Measurements from ENCODE around the gene LIPC. TPM values are rescaled to one million over a fixed set of nuclear protein-coding genes. Genes with fewer than 3 reads are reported as not detected.

LIPC gene
- total RNA-seq, 1 experiment from 2014 or later: not detected

- POLR2A ChIA-PET: no interaction called here
- CTCF ChIA-PET: interaction anchor here (0.6 kb wide), 1 partner anchor 34 kb away, joined by 5 read pairs; no protein-coding TSS in a partner anchor
- Mint-ChIP-seq H3K27me3 (ENCODE audit: insufficient read depth, unreplicated experiment) (no peaks in the 10 kb centered on the region), H3K27ac (ENCODE audit: low read depth, unreplicated experiment) (no peak overlapping the region), H3K36me3 (ENCODE audit: insufficient read depth, unreplicated experiment) (no peaks in the 10 kb centered on the region), H3K4me1 (ENCODE audit: insufficient read depth, unreplicated experiment) (no peaks in the 10 kb centered on the region), H3K9me3 (ENCODE audit: unreplicated experiment) (no peaks in the 10 kb centered on the region), H3K4me3 (ENCODE audit: unreplicated experiment) (no peak overlapping the region)
- no peak for DNase-seq (ENCODE audit: unreplicated experiment)
- intact Hi-C loops (cut with micrococcal nuclease): no loop called here
- TF ChIP-seq CTCF (IDR thresholded peaks at IDR 0.05; ENCODE audit: unreplicated experiment): no peak
- no TSS peak for BruUV-seq (replicated peaks)
These were observed 81.2 kb downstream of the LIPC start for GRCh38 chr15:58513008-58513407.

DNA sequence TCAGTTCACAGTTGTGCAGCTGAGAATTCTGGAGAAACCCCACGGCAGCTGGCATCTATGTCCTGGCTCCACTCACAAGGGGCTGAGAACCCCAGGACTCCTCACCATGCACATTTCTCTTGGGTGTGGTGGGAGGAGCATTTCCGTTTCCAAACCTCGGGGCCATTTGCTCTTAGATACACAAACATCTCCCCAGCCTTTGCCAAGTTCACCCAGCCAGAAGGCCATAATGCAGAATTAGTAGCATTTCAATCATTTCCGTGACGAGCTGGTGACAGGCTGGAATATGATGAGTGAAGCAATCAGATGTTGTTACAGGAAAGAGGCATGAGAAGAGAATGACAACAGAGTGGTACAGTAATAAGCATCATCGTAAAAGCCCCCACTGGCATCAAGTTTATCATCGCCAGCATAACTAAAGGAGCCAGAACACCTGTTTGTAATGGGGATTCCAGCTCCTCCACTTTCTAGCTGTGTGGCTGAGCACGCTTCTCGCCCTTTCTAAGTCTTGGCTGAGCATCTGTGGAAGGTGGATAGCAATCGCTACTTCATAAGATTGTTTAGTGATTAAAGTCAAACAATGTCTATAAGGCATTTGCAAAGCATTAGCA lies 82.0 kb downstream of the LIPC start:
- ChIA-PET POLR2A (no interaction called here), CTCF (no interaction called here)
- TF ChIP-seq CTCF (IDR thresholded peaks at IDR 0.05; ENCODE audit: unreplicated experiment): no peak
- BruUV-seq (replicated peaks): no TSS peak
- DNase-seq (ENCODE audit: unreplicated experiment): no peak
- intact Hi-C loops (cut with micrococcal nuclease): no loop called here
- Mint-ChIP-seq H3K27me3 (ENCODE audit: insufficient read depth, unreplicated experiment) (no peaks in the 10 kb centered on the region), H3K4me3 (ENCODE audit: unreplicated experiment) (no peak overlapping the region), H3K27ac (ENCODE audit: low read depth, unreplicated experiment) (no peak overlapping the region), H3K4me1 (ENCODE audit: insufficient read depth, unreplicated experiment) (no peaks in the 10 kb centered on the region), H3K9me3 (ENCODE audit: unreplicated experiment) (no peaks in the 10 kb centered on the region), H3K36me3 (ENCODE audit: insufficient read depth, unreplicated experiment) (no peaks in the 10 kb centered on the region)

DNA sequence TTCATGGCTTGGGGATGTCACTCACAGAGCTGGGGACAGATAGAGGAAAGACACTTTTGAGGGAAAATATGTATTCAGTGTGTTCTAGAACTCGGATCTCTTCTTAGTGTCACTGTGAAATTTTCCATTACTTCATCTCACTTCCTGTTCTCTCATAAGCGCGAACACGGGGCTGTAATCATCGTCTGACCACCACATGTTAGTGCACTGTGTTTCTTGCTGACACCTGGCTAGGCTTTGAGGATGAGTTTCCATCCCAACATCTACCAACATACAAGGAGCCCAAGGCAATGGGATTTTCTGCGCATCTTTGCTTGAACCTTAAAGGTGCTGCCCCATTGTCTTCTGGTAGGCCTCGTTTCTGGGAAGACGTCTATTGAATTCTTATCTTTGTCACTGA lies 84.0 kb downstream of the LIPC start:
- H3K4me1 Mint-ChIP-seq (ENCODE audit: insufficient read depth, unreplicated experiment): no peaks in the 10 kb centered on the region
- H3K27ac Mint-ChIP-seq (ENCODE audit: low read depth, unreplicated experiment): no peak overlapping the region
- POLR2A ChIA-PET: no interaction called here
- no peaks in the 10 kb centered on the region for H3K9me3 Mint-ChIP-seq (ENCODE audit: unreplicated experiment)
- CTCF ChIA-PET: interaction anchor here (0.7 kb wide), 1 partner anchor 999 kb away, joined by 3 read pairs; no protein-coding TSS in a partner anchor
- no peak for TF ChIP-seq CTCF (IDR thresholded peaks at IDR 0.05; ENCODE audit: unreplicated experiment)
- H3K27me3 Mint-ChIP-seq (ENCODE audit: insufficient read depth, unreplicated experiment): no peaks in the 10 kb centered on the region
- H3K36me3 Mint-ChIP-seq (ENCODE audit: insufficient read depth, unreplicated experiment): no peaks in the 10 kb centered on the region
- no peak overlapping the region for H3K4me3 Mint-ChIP-seq (ENCODE audit: unreplicated experiment)
- BruUV-seq (replicated peaks): no TSS peak
- intact Hi-C loops (cut with micrococcal nuclease): no loop called here
- DNase-seq (ENCODE audit: unreplicated experiment): no peak

- intact Hi-C loops (cut with micrococcal nuclease): no loop called here
- ChIA-PET CTCF (interaction anchor here (0.7 kb wide), 1 partner anchor 8 kb away, joined by 3 read pairs; no protein-coding TSS in a partner anchor), POLR2A (no interaction called here)
- Mint-ChIP-seq H3K9me3 (ENCODE audit: unreplicated experiment) (no peaks in the 10 kb centered on the region), H3K27me3 (ENCODE audit: insufficient read depth, unreplicated experiment) (no peaks in the 10 kb centered on the region), H3K4me3 (ENCODE audit: unreplicated experiment) (no peak overlapping the region), H3K36me3 (ENCODE audit: insufficient read depth, unreplicated experiment) (no peaks in the 10 kb centered on the region), H3K27ac (ENCODE audit: low read depth, unreplicated experiment) (no peak overlapping the region), H3K4me1 (ENCODE audit: insufficient read depth, unreplicated experiment) (peaks cover 7% of the 10 kb centered on the region)
- DNase-seq (ENCODE audit: unreplicated experiment): no peak
- BruUV-seq (replicated peaks): no TSS peak
- no peak for TF ChIP-seq CTCF (IDR thresholded peaks at IDR 0.05; ENCODE audit: unreplicated experiment)
These were observed 85.5 kb downstream of the LIPC start for GRCh38 chr15:58517252-58517681.

All from MCF 10A (cell line).